ENCODE data around the gene CLBA1.
"Not testable (repeated sequence)": the region's sequence is repeated elsewhere in the genome, so short reads cannot be mapped to it uniquely, and the experiment has no call there.

The CLBA1 gene

GRCh38 chr14:105030194-105030593, 44.6 kb downstream of the CLBA1 start (continued):
- TF ChIP-seq ELK4 (IDR thresholded peaks at IDR 0.05; ENCODE audit: borderline replicate concordance, low read depth, low read length) (no peak), ZNF394 (tag by site-specific recombination; IDR thresholded peaks at IDR 0.05; ENCODE audit: borderline replicate concordance) (no peak), ZNF792 (tag by site-specific recombination; IDR thresholded peaks at IDR 0.05) (no peak)

GRCh38 chr14:105030836-105031396, 45.3 kb downstream of the CLBA1 start:
- ChIA-PET POLR2A (interaction anchor here (0.5 to 3.6 kb wide), 2 partner anchors 10 kb away, joined by 4 to 28 read pairs; partner anchors contain the start of gene CDCA4), CTCF (interaction anchor here (0.7 to 0.8 kb wide), 2 partner anchors 14 to 15 kb away, joined by 3 to 4 read pairs; no protein-coding TSS in a partner anchor)
- Histone ChIP-seq H3K27ac (ENCODE audit: extremely low read depth, low read depth, low read length) (no peak overlapping the region), H3K9me3 (ENCODE audit: control insufficient read depth, insufficient read depth, low read depth, low read length) (no peaks in the 10 kb centered on the region), H3K4me3 (ENCODE audit: low read depth, low read length) (no peak overlapping the region), H3K4me1 (ENCODE audit: control insufficient read depth, insufficient read depth, low read length) (peaks cover 2% of the 10 kb centered on the region; the same call in 1 of the 2 replicates), H3K36me3 (ENCODE audit: control insufficient read depth in 2 of 2, insufficient read depth in 1 of 2, low read length in 2 of 2) (no peaks in the 10 kb centered on the region)
- TF ChIP-seq ZNF23 (tag by site-specific recombination; IDR thresholded peaks at IDR 0.05; ENCODE audit: borderline replicate concordance) = no peak
- no peak for TF ChIP-seq ZFHX2 (tag by site-specific recombination; conservative IDR thresholded peaks at IDR 0.05)
- no peak for TF ChIP-seq SP3 (tag by site-specific recombination; IDR thresholded peaks at IDR 0.05)
- TF ChIP-seq PRDM10 (tag by site-specific recombination; IDR thresholded peaks at IDR 0.05) = peak; percentile 72
- no peak for TF ChIP-seq ZNF571 (tag by site-specific recombination; IDR thresholded peaks at IDR 0.05)

- H3K36me3 ChIP-seq (ENCODE audit: control insufficient read depth in 2 of 2, insufficient read depth in 1 of 2, low read length in 2 of 2); H3K9me3 ChIP-seq (ENCODE audit: control insufficient read depth, insufficient read depth, low read depth, low read length); H3K27ac ChIP-seq (ENCODE audit: extremely low read depth, low read depth, low read length); H3K4me1 ChIP-seq (ENCODE audit: control insufficient read depth, insufficient read depth, low read length): not testable (repeated sequence)
- H3K4me3 ChIP-seq (ENCODE audit: low read depth, low read length) = peak overlapping the region; percentile 62
- ChIA-PET POLR2A (interaction anchor here (3.6 kb wide), 1 partner anchor 12 kb away, joined by 28 read pairs; the partner anchor contains the start of gene CDCA4), CTCF (interaction anchor here (0.6 to 6.2 kb wide), 4 partner anchors 12 to 1539 kb away, joined by 3 to 41 read pairs (median 3); no protein-coding TSS in a partner anchor)
Measured at GRCh38 chr14:105032451-105032901, 46.9 kb downstream of the CLBA1 start.

- Histone ChIP-seq H3K27ac (ENCODE audit: extremely low read depth, low read depth, low read length) (peak overlapping the region; percentile 41; the same call in 1 of the 2 replicates), H3K4me3 (ENCODE audit: low read depth, low read length) (peak overlapping the region; percentile 62)
- ChIA-PET POLR2A (interaction anchor here (0.6 to 3.6 kb wide), 3 partner anchors 9 to 74 kb away, joined by 3 to 28 read pairs (median 3); partner anchors contain the start of gene CDCA4), CTCF (interaction anchor here (1.3 to 6.2 kb wide), 2 partner anchors 11 to 20 kb away, joined by 3 to 41 read pairs; no protein-coding TSS in a partner anchor)
- H3K36me3 ChIP-seq (ENCODE audit: control insufficient read depth in 2 of 2, insufficient read depth in 1 of 2, low read length in 2 of 2); H3K9me3 ChIP-seq (ENCODE audit: control insufficient read depth, insufficient read depth, low read depth, low read length); H3K4me1 ChIP-seq (ENCODE audit: control insufficient read depth, insufficient read depth, low read length): not testable (repeated sequence)
- TF ChIP-seq ZBTB26 (tag by site-specific recombination; optimal IDR thresholded peaks at IDR 0.05) (peak; percentile 80), ZEB2 (tag by site-specific recombination; IDR thresholded peaks at IDR 0.05) (0 out of 2 replicates have a peak, but pooled peaks have one; percentile 9), PRDM1 (tag by site-specific recombination; IDR thresholded peaks at IDR 0.05) (peak; percentile 55; the same call in 1 of the 2 replicates)
Measured at GRCh38 chr14:105033412-105033900, 47.9 kb downstream of the CLBA1 start.
